ENCODE measurements around the gene CEP350. TPM values are rescaled to one million over a fixed set of nuclear protein-coding genes. Genes with fewer than 3 reads are reported as not detected.

Gene CEP350
- total RNA-seq, 1 experiment from 2014 or later: 27.6 TPM

DNA sequence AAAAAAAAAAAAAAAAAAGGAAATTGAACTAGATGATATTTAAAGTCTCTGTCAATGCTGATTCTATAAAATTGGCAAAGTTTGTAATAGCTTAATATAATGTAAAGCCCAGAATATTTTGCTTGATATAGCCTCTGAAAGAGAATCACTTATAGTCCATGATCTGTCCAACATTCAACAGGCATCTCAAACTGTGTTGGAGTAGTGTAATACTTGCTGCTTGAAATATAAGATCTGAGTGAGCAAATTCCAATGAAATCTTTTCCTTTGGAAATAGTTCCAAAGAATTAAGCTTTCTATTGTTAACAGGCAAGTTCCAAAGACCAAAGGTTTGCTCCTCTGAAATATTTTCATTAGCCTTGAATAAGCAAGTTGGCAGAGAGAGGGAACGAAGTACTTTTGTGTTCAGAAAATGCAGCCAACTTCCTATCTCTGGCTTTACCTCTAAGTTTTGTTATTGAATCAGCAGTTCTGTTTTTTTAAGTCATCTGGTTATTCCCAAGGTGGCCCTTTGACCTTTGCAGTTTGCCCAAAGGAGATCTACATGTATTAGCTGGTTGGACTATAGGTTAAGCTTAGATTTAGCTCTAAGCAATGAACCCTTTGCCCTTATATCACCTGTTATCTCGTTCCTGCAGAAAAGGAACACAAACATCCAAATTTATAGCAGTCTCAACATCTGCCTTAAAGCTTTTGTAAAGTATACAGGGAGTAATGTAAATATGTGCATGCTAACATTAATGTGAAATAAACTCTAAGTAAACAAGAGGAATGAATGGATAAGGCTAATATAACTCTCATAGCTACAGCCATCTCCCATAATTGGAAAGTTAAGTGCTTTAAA lies 24.4 kb upstream of the CEP350 start:
- no peak overlapping the region for H3K4me3 ChIP-seq (replicated peaks in 1 of 2; ENCODE audit: low read depth in 1 of 2, low read length in 2 of 2)
- H3K9ac ChIP-seq (ENCODE audit: low read length): no peak overlapping the region
- no peaks in the 10 kb centered on the region for H4K20me1 ChIP-seq (ENCODE audit: insufficient read depth)
- DNase-seq (ENCODE audit: low read depth, low spot score) (no peak), ATAC-seq (no peak)
- H2AFZ ChIP-seq (ENCODE audit: low read depth, low read length, poor library complexity, severe bottlenecking): no peak overlapping the region
- intact Hi-C loops (cut with micrococcal nuclease): no loop called here
- no peak for TF ChIP-seq SIN3A (IDR thresholded peaks at IDR 0.05; ENCODE audit: low read depth)
- TF ChIP-seq, protein P1, sequence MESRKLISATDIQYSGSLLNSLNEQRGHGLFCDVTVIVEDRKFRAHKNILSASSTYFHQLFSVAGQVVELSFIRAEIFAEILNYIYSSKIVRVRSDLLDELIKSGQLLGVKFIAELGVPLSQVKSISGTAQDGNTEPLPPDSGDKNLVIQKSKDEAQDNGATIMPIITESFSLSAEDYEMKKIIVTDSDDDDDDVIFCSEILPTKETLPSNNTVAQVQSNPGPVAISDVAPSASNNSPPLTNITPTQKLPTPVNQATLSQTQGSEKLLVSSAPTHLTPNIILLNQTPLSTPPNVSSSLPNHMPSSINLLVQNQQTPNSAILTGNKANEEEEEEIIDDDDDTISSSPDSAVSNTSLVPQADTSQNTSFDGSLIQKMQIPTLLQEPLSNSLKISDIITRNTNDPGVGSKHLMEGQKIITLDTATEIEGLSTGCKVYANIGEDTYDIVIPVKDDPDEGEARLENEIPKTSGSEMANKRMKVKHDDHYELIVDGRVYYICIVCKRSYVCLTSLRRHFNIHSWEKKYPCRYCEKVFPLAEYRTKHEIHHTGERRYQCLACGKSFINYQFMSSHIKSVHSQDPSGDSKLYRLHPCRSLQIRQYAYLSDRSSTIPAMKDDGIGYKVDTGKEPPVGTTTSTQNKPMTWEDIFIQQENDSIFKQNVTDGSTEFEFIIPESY (IDR thresholded peaks at IDR 0.05; ENCODE audit: extremely low read depth, insufficient replicate concordance, low read length): no peak
- TF ChIP-seq EGR1 (IDR thresholded peaks at IDR 0.05; ENCODE audit: low read depth): no peak
- TF ChIP-seq POLR2AphosphoS5 (IDR thresholded peaks at IDR 0.05; ENCODE audit: low read depth, low read length): no peak
- TF ChIP-seq SRF (IDR thresholded peaks at IDR 0.05; ENCODE audit: low read depth): no peak
- TF ChIP-seq CEBPB (IDR thresholded peaks at IDR 0.05; ENCODE audit: low read depth): no peak
- TF ChIP-seq FOSL1 (IDR thresholded peaks at IDR 0.05; ENCODE audit: low read depth): no peak
- TF ChIP-seq, protein P2, sequence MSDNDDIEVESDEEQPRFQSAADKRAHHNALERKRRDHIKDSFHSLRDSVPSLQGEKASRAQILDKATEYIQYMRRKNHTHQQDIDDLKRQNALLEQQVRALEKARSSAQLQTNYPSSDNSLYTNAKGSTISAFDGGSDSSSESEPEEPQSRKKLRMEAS (IDR thresholded peaks at IDR 0.05): no peak
- no peak for TF ChIP-seq YY1 (IDR thresholded peaks at IDR 0.05; ENCODE audit: extremely low read depth, insufficient replicate concordance, low read depth, low read length)
- TF ChIP-seq CBX3 (IDR thresholded peaks at IDR 0.05; ENCODE audit: low read depth): no peak
- TF ChIP-seq TCF7L2 (IDR thresholded peaks at IDR 0.05; ENCODE audit: borderline replicate concordance, extremely low read depth, insufficient read depth, insufficient read length): no peak
- H3K36me3 ChIP-seq (ENCODE audit: control insufficient read depth in 1 of 2, insufficient read depth in 2 of 2, low read length in 2 of 2): no peaks in the 10 kb centered on the region
- no peaks in the 10 kb centered on the region for H3K9me2 ChIP-seq (ENCODE audit: insufficient read depth)
- RAD21 ChIA-PET (ENCODE audit: low non-redundant PET in 1 of 2, low total read pairs in 2 of 2, uncharacterized antibody in 2 of 2, unreplicated experiment in 2 of 2): no interaction called here
- no peaks in the 10 kb centered on the region for H3K9me3 ChIP-seq (ENCODE audit: control insufficient read depth in 1 of 2, insufficient read depth in 1 of 2, low read depth in 1 of 2, low read length in 2 of 2)
- no TSS peak for BruUV-seq (replicated peaks)
- no peak overlapping the region for H3K4me2 ChIP-seq (ENCODE audit: low read length)
- H3K27me3 ChIP-seq (ENCODE audit: insufficient read depth, low read length): no peaks in the 10 kb centered on the region
- no peaks in the 10 kb centered on the region for H3K4me1 ChIP-seq (ENCODE audit: control insufficient read depth in 1 of 2, insufficient read depth in 2 of 2, low read length in 2 of 2)
- CTCF ChIA-PET: no interaction called here
- POLR2A ChIA-PET: no interaction called here
- no peaks in the 10 kb centered on the region for H3K79me2 ChIP-seq (ENCODE audit: insufficient read depth, low read length)
- H3K27ac ChIP-seq (ENCODE audit: low read depth, low read length): no peak overlapping the region

All from HCT116 (cell line).